A673 (cell line): ENCODE data around the gene TRPM3. TPM values are rescaled to one million over a fixed set of nuclear protein-coding genes. Genes with fewer than 3 reads are reported as not detected.

Source experiments
- BruUV-seq: library from RNA; stranded (reverse); fragments of 400-500 nt; replicated peaks from 2 replicates; lab custom pipeline; 2021; lab: Mats Ljungman, UMichigan
- CTCF ChIA-PET: fragments of 300-600 bp; sonication (Branson Sonifier 250); formaldehyde crosslinking; loops from one replicate; lab custom pipeline; 2022; ENCODE audit warnings: antibody characterized with exemption; lab: Charles Lee
- POLR2A ChIA-PET: fragments of 300-600 bp; sonication (Branson Sonifier 250); formaldehyde crosslinking; loops from one replicate; lab custom pipeline; 2022; ENCODE audit warnings: antibody characterized with exemption; ENCODE audit not compliant: low non-redundant PET; lab: Charles Lee
- DNase-seq: peaks from one replicate; pipeline ENCODE4 v3.0.0-alpha.2; 2015; ENCODE audit warnings: low spot score
- H3K27ac ChIP-seq: fragments of 200-600 bp; sonication (generic); 2 replicates; pipeline ENCODE4 v1.5.1; 2016; ENCODE audit warnings: mixed run types, low read depth, mild to moderate bottlenecking, mixed read lengths, antibody characterized with exemption, low read length; ENCODE audit not compliant: poor library complexity, severe bottlenecking
- H3K27me3 ChIP-seq: fragments of 200-600 bp; sonication (generic); replicated peaks from 2 replicates; pipeline ENCODE4 v1.6.1; 2017; ENCODE audit warnings: mixed run types, low read depth, mild to moderate bottlenecking, mixed read lengths, antibody characterized with exemption, low read length; ENCODE audit not compliant: insufficient read depth, poor library complexity
- H3K36me3 ChIP-seq: fragments of 200-600 bp; sonication (generic); 2 replicates; pipeline ENCODE4 v1.6.1; 2016; ENCODE audit warnings: mixed run types, mild to moderate bottlenecking, mixed read lengths, antibody characterized with exemption, low read length; ENCODE audit not compliant: insufficient read depth, poor library complexity, severe bottlenecking
- H3K4me1 ChIP-seq: fragments of 200-600 bp; sonication (generic); 2 replicates; pipeline ENCODE4 v1.6.1; 2017; ENCODE audit warnings: mixed run types, mild to moderate bottlenecking, mixed read lengths, antibody characterized with exemption, low read length; ENCODE audit not compliant: insufficient read depth, poor library complexity, severe bottlenecking
- H3K4me3 ChIP-seq: fragments of 200-600 bp; sonication (generic); 2 replicates; pipeline ENCODE4 v1.5.1; 2016; ENCODE audit warnings: low read depth, mixed run types, mild to moderate bottlenecking, mixed read lengths, low read length; ENCODE audit not compliant: poor library complexity, severe bottlenecking
- H3K9me3 ChIP-seq: fragments of 200-600 bp; sonication (generic); 2 replicates; pipeline ENCODE4 v1.6.1; 2016; ENCODE audit warnings: mixed run types, low read depth, mild to moderate bottlenecking, mixed read lengths, antibody characterized with exemption, low read length; ENCODE audit not compliant: poor library complexity, severe bottlenecking
- CTCF ChIP-seq: fragments of 300-800, 200-600 bp; sonication (generic); conservative IDR thresholded peaks from 2 replicates; pipeline ENCODE4 v1.5.1; 2017; ENCODE audit warnings: low read depth, mild to moderate bottlenecking, antibody characterized with exemption, low read length, moderate library complexity, mixed read lengths
- EZH2 ChIP-seq: fragments of 200-600 bp; sonication (generic); IDR thresholded peaks from 2 replicates; pipeline ENCODE4 v1.6.1; 2017; ENCODE audit warnings: borderline replicate concordance, low read depth, mild to moderate bottlenecking, mixed read lengths, antibody characterized with exemption, low read length; ENCODE audit not compliant: poor library complexity, severe bottlenecking
- intact Hi-C: fragments of 100-400 bp; cut with micrococcal nuclease; formaldehyde crosslinking; loops from one replicate; pipeline ENCODE4 v1.10.0; 2022; ENCODE audit not compliant: unreplicated experiment
- total RNA-seq: library from RNA; stranded (reverse); gene quantifications from 2 replicates; pipeline ENCODE4 v1.2.3, GENCODE V29; 2021

Gene TRPM3
- total RNA-seq, 1 experiment from 2014 or later, result not detected

- CTCF ChIA-PET, result no interaction called here
- intact Hi-C loops, result no loop called here
- no TSS peak for BruUV-seq
- no peaks in the 10 kb centered on the region for H3K4me1 ChIP-seq
- no peak for DNase-seq
- no peaks in the 10 kb centered on the region for H3K9me3 ChIP-seq
- TF ChIP-seq CTCF, result no peak
- no peak for TF ChIP-seq EZH2
- no peaks in the 10 kb centered on the region for H3K36me3 ChIP-seq
- H3K4me3 ChIP-seq, result no peak overlapping the region
- H3K27me3 ChIP-seq, result peaks cover 7% of the 10 kb centered on the region
- POLR2A ChIA-PET, result no interaction called here
- H3K27ac ChIP-seq, result no peak overlapping the region
Measured at GRCh38 chr9:71010258-71010657, 111.2 kb downstream of the TRPM3 start.

- POLR2A ChIA-PET, result no interaction called here
- Histone ChIP-seq H3K27ac (no peak overlapping the region), H3K4me1 (no peaks in the 10 kb centered on the region), H3K27me3 (no peaks in the 10 kb centered on the region), H3K9me3 (no peaks in the 10 kb centered on the region), H3K4me3 (no peak overlapping the region), H3K36me3 (no peaks in the 10 kb centered on the region)
- intact Hi-C loops, result no loop called here
- no peak for DNase-seq
- CTCF ChIA-PET, result no interaction called here
- no peak for TF ChIP-seq EZH2
- TF ChIP-seq CTCF, result no peak
- no TSS peak for BruUV-seq
Measured at GRCh38 chr9:71005456-71005855, 116.0 kb downstream of the TRPM3 start.

- DNase-seq, result no peak
- no peak for TF ChIP-seq EZH2
- no peak for TF ChIP-seq CTCF
- POLR2A ChIA-PET, result interaction anchor here (0.7 kb wide), 1 partner anchor 161 kb away, joined by 3 read pairs; no protein-coding TSS in a partner anchor
Measured at GRCh38 chr9:71004196-71004595, 117.2 kb downstream of the TRPM3 start.

More at GRCh38 chr9:71004196-71004595, 117.2 kb downstream of the TRPM3 start:
- CTCF ChIA-PET, result no interaction called here
- no TSS peak for BruUV-seq
- no peaks in the 10 kb centered on the region for H3K36me3 ChIP-seq
- intact Hi-C loops, result no loop called here
- no peak overlapping the region for H3K4me3 ChIP-seq
- H3K27me3 ChIP-seq, result no peaks in the 10 kb centered on the region
- H3K4me1 ChIP-seq, result no peaks in the 10 kb centered on the region
- H3K9me3 ChIP-seq, result no peaks in the 10 kb centered on the region
- no peak overlapping the region for H3K27ac ChIP-seq
